IMR-90 (cell line): ENCODE data around the gene AHNAK2.

Experiments used
- BHLHE40 ChIP-seq: fragments of 150-350 bp; IDR thresholded peaks from 2 replicates; pipeline ENCODE4 v1.6.1; 2016; ENCODE audit warnings: mild to moderate bottlenecking, low read depth, low read length
- CEBPB ChIP-seq: IDR thresholded peaks from 2 replicates; pipeline ENCODE4 v1.6.1; 2012; ENCODE audit warnings: low read depth, low read length, improper control_type of control experiment
- ELK1 ChIP-seq: fragments of 150-350 bp; IDR thresholded peaks from 2 replicates; pipeline ENCODE4 v1.6.1; 2016; ENCODE audit warnings: low read depth, mild to moderate bottlenecking, low read length, moderate library complexity, borderline replicate concordance
- MAFK ChIP-seq: IDR thresholded peaks from 2 replicates; pipeline ENCODE4 v1.6.1; 2012; ENCODE audit warnings: low read depth, low read length, improper control_type of control experiment
- MAZ ChIP-seq: IDR thresholded peaks from 2 replicates; pipeline ENCODE4 v1.6.1; 2012; ENCODE audit warnings: low read depth, mild to moderate bottlenecking, low read length, improper control_type of control experiment, moderate library complexity, borderline replicate concordance
- MXI1 ChIP-seq: IDR thresholded peaks from 2 replicates; pipeline ENCODE4 v1.6.1; 2012; ENCODE audit warnings: low read depth, mild to moderate bottlenecking, low read length, moderate library complexity, borderline replicate concordance
- NFE2L2 ChIP-seq: fragments of 150-350 bp; IDR thresholded peaks from 2 replicates; pipeline ENCODE4 v1.6.1; 2016; ENCODE audit warnings: low read depth, mild to moderate bottlenecking, low read length
- POLR2A ChIP-seq: IDR thresholded peaks from 2 replicates; pipeline ENCODE4 v1.6.1; 2012; ENCODE audit warnings: mild to moderate bottlenecking, low read depth, low read length
- RAD21 ChIP-seq: IDR thresholded peaks from 2 replicates; pipeline ENCODE4 v1.6.1; 2012; ENCODE audit warnings: low read length, improper control_type of control experiment
- RCOR1 ChIP-seq: IDR thresholded peaks from 2 replicates; pipeline ENCODE4 v1.6.1; 2012; ENCODE audit warnings: mild to moderate bottlenecking, low read length, improper control_type of control experiment; ENCODE audit not compliant: insufficient replicate concordance
- RFX5 ChIP-seq: IDR thresholded peaks from 2 replicates; pipeline ENCODE4 v1.8.0; 2012; ENCODE audit warnings: low read depth, mild to moderate bottlenecking, low read length, moderate library complexity
- SMC3 ChIP-seq: fragments of 150-350 bp; IDR thresholded peaks from 2 replicates; pipeline ENCODE4 v1.6.1; 2016; ENCODE audit warnings: low read depth, mild to moderate bottlenecking, antibody characterized with exemption, low read length, moderate library complexity
- USF2 ChIP-seq: fragments of 150-350 bp; IDR thresholded peaks from 2 replicates; pipeline ENCODE4 v1.6.1; 2017; ENCODE audit warnings: mild to moderate bottlenecking, antibody characterized with exemption, low read length, low read depth
- TF ChIP-seq, protein P1 (sequence below): conservative IDR thresholded peaks from 2 replicates; pipeline ENCODE4 v1.5.1; 2012; ENCODE audit warnings: mild to moderate bottlenecking, low read depth, low read length, improper control_type of control experiment

GRCh38 chr14:104942586-104942985, 35.6 kb downstream of the AHNAK2 start:
- TF ChIP-seq MAZ (no peak), ELK1 (no peak), POLR2A (no peak), RCOR1 (no peak), CEBPB (no peak), MXI1 (no peak), SMC3 (no peak), USF2 (no peak), RAD21 (no peak), RFX5 (no peak), NFE2L2 (no peak), MAFK (no peak), BHLHE40 (no peak)
- TF ChIP-seq, protein P1, sequence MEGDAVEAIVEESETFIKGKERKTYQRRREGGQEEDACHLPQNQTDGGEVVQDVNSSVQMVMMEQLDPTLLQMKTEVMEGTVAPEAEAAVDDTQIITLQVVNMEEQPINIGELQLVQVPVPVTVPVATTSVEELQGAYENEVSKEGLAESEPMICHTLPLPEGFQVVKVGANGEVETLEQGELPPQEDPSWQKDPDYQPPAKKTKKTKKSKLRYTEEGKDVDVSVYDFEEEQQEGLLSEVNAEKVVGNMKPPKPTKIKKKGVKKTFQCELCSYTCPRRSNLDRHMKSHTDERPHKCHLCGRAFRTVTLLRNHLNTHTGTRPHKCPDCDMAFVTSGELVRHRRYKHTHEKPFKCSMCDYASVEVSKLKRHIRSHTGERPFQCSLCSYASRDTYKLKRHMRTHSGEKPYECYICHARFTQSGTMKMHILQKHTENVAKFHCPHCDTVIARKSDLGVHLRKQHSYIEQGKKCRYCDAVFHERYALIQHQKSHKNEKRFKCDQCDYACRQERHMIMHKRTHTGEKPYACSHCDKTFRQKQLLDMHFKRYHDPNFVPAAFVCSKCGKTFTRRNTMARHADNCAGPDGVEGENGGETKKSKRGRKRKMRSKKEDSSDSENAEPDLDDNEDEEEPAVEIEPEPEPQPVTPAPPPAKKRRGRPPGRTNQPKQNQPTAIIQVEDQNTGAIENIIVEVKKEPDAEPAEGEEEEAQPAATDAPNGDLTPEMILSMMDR = no peak
